WTC11 (cell line): ENCODE results near the gene IRF1.

Source experiments
- MAX ChIP-seq: sonication (generic); formaldehyde crosslinking; IDR thresholded peaks from 2 replicates; pipeline ENCODE4 v1.8.0; 2022; ENCODE audit warnings: mild to moderate bottlenecking, missing genetic modification reagents
- NFE2L1 ChIP-seq: sonication (generic); formaldehyde crosslinking; IDR thresholded peaks from 2 replicates; pipeline ENCODE4 v1.8.1; 2023; ENCODE audit warnings: missing genetic modification reagents

GRCh38 chr5:132480893-132481595 lies 9.5 kb downstream of the IRF1 start:
- TF ChIP-seq MAX (CRISPR knock-in tag) (no peak), NFE2L1 (CRISPR knock-in tag) (no peak)
